HG02678 (cell line): Measurements from ENCODE around the gene TFAP2E.
A peak's percentile ranks its signal among the peaks of the same experiment; 100 is the strongest.

Experiments
- ATAC-seq: cut with Tn5 transposase; IDR thresholded peaks from one replicate; pipeline ENCODE4 v1.9.1; 2021; ENCODE audit warnings: mild to moderate bottlenecking, moderate library complexity; ENCODE audit not compliant: unreplicated experiment

TFAP2E gene

DNA sequence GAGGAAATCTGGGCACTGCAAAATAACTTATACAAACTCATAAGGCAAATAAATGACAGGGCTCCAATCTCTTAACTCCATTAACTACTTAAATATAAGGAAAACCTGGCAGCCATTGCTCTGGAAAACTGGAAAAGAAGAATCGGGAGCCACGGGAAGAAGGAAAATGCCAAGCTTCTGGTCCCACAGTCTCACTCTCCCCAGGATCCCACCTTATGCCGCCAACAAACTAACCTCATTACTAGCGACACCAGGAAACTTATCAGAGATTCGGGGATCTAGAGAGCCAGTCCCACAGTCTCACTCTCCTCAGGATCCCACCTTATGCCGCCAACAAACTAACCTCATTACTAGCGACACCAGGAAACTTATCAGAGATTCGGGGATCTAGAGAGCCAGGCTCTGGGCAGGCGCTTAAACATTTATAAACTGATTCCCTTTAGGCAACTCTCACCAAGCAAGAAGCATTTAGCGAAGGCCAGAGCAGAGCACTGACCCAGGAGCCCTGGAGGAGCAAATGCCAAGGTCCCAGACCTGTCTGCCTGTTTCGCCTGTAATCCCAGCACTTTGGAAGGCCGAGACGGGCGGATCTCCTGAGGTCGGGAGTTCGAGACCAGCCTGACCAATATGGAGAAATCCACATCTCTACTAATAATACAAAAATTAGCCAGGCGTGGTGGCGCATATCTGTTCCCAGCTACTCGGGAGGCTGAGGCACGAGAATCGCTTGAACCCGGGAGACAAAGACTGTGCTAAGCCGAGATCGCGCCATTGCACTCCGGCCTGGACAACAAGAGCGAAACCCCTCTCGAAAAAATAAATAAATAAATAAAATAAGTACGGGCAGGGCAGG lies 67.5 kb downstream of the TFAP2E start:
- ATAC-seq = no peak

GRCh38 chr1:35641233-35641866 lies 68.2 kb downstream of the TFAP2E start, which contains the start of gene PSMB2:
TSS of gene PSMB2 (minus strand) at chr1:35641526. CDS start at chr1:35641432, 94 bp downstream.
- ATAC-seq = peak; percentile 82

- no peak for ATAC-seq
These were observed 69.4 kb downstream of the TFAP2E start for GRCh38 chr1:35642471-35642955.

DNA sequence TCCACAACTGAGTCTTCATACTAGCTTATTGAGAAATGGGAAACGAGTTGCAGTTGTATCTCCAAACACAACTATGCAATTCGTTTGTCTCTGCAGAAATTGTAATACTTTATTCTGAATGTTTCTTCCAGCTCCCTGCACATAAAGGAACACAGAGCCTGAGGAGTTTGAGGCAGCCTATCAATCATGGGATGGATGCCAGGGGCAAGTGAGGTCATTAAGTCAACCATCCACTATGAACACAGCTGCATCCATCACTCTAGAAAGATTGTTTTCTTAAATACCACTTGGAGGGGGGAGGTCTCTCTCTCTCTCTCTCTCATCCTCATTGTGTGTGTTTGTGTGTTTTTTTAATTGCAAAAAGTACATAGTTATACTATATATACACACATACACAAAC lies 71.1 kb downstream of the TFAP2E start:
- no peak for ATAC-seq
